HG03520 (cell line): Measurements from ENCODE around the gene KLHL42.
"Not testable (repeated sequence)": the region's sequence is repeated elsewhere in the genome, so short reads cannot be mapped to it uniquely, and the experiment has no call there.

ENCODE experiments used
- ATAC-seq: cut with Tn5 transposase; IDR thresholded peaks from one replicate; pipeline ENCODE4 v1.9.1; 2021; ENCODE audit warnings: mild to moderate bottlenecking, moderate library complexity; ENCODE audit not compliant: unreplicated experiment

KLHL42 gene

DNA sequence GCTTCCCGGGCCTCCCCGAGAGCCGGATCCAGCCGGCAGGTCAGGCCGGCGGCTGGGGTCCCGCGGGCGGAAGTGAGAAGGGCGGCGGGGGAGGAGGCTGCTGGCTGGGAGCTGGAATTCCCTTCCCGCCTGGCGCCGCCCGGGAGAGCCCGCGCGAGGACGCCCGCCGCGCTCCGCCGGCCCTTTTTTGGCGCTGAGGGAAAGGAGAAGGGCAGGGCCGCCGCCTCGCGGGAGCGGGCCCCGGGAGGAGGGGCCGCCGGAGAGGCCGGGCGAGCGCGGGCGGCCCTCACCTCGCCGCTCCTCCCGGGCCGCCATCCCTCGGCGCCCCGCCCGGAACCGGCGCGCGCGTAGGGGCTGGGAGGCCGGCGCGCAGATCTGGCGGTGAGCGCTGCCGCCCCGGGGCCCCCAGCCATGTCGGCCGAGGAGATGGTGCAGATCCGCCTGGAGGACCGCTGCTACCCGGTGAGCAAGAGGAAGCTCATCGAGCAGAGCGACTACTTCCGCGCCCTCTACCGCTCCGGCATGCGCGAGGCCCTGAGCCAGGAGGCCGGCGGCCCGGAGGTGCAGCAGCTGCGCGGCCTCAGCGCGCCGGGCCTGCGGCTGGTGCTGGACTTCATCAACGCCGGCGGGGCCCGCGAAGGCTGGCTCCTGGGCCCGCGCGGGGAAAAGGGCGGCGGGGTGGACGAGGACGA lies at the start of gene KLHL42, which contains the start of gene MANSC4:
Gene KLHL42, plus strand, starts transcription at position 314 of the 692 bp plus-strand sequence. Its CDS starts 98 bp downstream, at position 412.
Gene MANSC4, minus strand, starts transcription at position 317 of the 692 bp plus-strand sequence. CDS start 8,960 bp downstream, outside the sequence.
- peak; percentile 76 for ATAC-seq

DNA sequence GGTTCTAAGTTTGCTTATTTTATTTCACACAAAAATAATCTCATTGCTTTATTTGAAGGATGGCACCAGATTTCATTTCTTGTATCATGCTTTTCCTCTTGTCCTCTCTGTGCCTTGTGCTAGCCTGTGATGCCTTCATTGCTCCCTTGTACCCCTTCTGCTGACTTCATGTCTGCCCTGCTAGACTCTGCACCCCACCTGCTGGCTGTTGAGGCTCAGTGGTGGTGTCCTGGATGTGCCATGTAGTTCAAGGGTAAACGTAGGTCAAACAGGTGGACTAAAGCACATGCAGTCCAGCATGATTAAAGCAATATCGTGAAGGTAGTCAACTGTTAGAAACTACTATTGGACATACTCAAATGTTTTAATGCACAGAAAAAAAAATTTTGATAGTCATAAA lies 47.8 kb upstream of the KLHL42 start:
- no peak for ATAC-seq

GRCh38 chr12:27733052-27733656 lies 46.9 kb upstream of the KLHL42 start:
- ATAC-seq, result no peak

DNA sequence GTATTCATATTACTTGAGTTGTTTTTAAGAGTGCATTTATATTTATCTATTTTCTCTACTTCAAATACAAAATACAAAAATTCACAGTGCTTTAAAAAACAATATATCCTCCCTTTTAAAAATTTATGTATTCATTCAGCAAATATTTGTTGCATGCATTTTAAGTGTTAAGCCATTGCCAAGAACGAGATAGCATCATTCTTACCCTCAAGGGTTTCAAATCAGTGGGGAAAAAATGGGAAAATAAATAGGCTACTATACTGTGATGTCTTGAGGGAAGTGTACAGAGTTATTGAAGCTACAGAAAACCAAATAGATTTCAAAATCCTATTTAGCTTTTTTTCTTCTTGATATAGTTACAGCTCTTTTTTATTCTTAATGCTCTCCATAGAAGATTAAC lies 46.2 kb upstream of the KLHL42 start:
- ATAC-seq, result no peak

GRCh38 chr12:27734321-27734720 lies 45.7 kb upstream of the KLHL42 start:
- ATAC-seq, result not testable (repeated sequence)

DNA sequence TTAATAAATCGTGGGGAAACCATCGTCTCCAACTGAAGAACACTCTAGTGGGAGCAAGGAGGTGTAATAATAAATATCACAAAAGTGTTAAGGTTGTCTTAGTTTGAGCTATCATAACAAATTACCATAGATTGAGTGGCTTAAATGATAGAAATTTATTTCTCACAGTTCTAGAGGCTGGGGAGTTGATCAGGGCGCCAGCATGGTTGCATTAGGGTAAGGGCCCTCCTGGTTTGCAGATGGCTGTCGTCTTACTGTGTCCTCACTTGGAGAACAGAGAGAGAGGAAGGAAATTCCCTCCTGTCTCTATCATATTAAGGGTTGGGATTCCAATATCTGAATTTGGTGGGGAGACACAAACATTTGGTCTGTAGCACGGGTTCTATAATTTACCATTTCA lies 36.4 kb upstream of the KLHL42 start:
- no peak for ATAC-seq

DNA sequence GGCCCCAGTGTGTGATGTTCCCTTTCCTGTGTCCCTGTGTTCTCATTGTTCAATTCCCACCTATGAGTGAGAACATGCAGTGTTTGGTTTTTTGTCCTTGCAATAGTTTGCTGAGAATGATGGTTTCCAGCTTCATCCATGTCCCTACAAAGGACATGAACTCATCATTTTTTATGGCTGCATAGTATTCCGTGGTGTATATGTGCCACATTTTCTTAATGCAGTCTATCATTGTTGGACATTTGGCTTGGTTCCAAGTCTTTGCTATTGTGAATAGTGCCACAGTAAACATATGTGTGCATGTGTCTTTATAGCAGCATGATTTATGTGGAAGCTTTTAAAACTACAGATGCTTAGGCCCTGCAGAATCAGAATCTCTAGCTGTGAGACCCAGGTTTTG lies 34.3 kb upstream of the KLHL42 start:
- not testable (repeated sequence) for ATAC-seq

- no peak for ATAC-seq
Observed at GRCh38 chr12:27747111-27747820, 32.8 kb upstream of the KLHL42 start.

- no peak for ATAC-seq
Observed at GRCh38 chr12:27751386-27752047, 28.5 kb upstream of the KLHL42 start.

DNA sequence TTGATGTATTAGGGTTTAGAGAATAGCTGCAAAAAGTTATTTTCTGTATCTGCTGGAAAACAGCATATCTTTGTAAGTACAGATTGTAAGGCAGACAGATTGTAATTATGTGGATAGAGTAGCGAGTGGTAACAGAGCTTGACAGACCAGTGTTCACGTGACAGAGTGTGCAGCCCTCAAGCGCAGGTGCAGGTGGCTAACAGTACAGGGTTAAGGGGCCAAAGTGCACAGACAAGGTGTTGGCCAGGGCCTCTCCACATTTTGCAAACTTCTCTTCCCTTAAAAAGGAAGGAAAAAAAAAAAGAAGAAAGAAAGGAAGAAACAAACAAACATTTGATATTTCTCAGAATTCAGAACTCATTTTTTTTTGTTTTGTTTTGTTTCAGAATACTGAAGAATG lies 25.2 kb upstream of the KLHL42 start:
- no peak for ATAC-seq

DNA sequence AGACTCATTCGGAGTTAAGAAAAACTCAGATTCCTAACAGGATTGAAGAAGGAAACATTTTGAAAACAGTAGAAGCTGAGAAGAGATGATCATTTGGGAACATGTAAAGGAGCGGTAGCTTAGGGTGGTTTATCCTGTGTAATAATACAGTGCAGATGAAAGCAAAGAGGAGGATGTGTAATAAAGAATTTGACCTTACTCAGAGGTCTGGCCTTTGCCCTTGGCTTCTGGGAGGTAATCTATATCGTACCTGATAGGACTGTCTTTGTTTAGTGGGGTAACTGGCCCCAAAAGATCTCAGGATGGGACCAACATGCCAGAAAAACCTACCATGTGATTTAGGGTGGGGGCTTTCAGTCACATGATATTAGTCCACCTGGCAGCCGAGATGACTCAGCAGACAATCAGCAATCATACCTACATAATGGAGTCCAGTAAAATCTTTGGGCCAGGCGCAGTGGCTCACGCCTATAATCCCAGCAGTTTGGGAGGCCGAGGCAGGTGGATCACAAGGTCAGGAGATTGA lies 23.3 kb upstream of the KLHL42 start:
- no peak for ATAC-seq

DNA sequence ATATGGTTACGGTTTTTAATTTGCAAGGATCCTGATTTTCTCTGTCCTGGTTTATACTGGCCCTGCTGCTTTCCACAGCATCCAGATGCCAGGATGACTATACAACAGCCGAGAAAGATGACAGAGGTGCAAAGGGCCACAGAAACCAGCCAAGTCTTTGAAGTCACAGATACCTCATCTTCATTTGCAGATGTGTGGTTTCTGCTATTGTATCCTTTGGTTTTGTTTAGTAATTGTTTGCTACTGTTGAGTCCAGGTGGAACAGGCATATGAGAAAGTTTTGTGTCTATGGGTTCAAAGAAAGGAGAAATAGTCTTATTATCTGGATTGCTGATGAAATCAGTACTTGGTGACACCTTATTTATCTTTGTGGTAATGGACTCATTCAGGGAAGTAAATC lies 17.3 kb upstream of the KLHL42 start:
- no peak for ATAC-seq

DNA sequence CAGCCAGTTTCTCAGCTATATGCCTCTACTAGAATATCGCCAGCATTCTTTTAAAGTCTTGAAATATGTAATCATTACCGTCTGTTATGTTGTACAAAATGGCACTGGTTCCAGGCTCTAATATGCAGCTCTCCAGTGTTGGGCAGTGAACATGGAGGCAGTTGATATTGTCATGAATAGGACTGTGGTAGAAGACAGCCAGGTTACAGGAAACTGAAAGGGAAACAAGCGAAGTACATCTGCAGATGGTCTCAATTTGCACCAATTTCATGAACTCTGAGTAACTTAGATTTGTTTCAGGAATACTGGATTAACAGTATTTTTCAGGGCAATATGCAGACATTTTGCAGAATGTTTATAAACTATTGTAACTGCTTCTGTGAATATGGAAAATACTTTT lies 13.4 kb upstream of the KLHL42 start:
- no peak for ATAC-seq

- ATAC-seq, result no peak
Observed at GRCh38 chr12:27769142-27769673, 10.8 kb upstream of the KLHL42 start.

DNA sequence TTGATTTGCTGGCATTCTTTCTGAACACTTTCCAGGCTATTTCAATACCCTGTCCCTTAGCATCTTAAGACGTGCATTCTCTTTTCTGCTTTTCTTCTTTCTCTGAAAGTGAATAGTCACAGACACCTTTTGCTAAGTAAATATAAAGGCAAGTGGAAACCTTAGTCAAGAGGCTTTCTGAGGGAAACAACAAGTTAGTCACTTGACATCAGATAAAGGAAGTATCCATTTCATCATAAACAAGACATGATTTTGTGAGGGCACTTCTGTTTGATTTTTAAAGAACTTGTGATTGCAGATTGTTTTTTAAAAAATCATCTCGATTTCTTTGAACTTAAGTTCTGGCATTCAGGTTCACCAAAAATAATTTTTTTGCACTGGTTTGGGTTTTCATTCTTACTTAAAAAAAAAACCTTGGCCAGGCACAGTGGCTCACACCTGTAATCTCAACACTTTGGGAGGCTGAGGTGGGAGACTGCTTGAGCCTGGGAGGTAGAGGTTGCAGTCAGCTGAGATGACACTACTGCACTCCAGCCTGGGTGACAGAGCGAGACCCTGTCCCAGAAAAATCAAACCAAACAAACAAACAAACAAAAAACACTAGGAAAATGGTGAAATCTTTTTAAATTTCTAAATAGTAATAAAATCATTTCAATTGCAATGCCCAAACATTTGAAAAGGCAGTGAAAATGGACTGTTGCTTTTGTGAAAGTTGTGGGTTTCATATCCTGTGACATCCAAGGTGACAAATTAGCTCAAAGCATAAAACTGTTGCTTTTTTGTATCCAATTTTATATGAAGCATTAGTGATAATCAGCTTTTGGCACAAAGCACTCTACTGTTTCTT lies 8.3 kb upstream of the KLHL42 start:
- no peak for ATAC-seq

DNA sequence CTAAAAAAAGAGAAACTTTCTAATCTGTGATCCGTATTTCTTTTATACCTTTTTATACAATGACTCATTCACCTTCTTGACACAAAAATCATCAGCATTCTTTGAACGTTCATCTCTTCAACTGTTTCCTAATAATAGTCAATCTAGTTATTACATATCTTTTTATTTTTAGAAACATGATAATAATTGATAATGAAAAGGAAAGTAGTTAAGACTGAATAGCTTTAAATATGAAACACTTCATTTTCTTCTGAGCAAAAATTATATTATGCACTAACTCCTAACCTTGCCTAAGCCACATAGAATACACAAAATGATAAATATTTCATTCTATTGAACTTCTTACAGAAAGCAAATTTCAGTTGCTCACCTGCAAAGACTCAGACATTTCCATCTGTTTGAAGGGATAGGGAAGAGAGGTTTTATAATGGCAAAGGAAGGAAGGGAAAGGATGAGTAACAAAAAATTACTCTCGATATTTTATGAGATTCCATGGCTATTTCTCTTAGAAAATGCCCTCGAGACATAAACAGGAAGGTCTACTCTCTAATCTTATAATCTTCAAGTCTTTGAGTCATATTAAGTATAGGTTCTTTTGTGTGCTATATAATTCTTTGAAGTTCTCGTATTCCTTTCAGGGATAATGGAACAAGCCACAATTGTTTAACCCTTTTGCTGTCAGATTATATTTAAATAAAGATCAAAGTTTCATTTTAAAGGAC lies 7.5 kb upstream of the KLHL42 start:
- ATAC-seq, result no peak

DNA sequence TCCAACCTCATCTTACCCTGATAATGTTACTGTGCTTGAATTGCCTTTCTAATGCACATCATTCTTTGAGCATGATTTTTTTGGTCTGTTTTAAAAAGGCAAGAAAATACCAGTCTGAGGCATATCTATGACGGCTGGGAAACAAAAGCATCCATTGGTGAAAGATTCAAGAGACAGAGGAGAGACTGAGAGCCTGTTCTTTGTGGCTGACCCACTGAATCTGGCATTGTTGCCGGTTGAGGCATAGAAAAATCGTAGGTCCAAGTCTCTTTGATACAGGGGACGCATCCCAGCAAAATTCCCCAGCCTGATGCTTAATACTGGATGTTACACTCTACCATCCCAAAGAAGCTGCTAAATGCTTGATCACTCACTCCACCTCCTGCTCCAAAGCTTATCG lies 2.9 kb upstream of the KLHL42 start:
- ATAC-seq, result no peak

GRCh38 chr12:27778206-27778605 lies 1.8 kb upstream of the KLHL42 start:
- ATAC-seq, result no peak

DNA sequence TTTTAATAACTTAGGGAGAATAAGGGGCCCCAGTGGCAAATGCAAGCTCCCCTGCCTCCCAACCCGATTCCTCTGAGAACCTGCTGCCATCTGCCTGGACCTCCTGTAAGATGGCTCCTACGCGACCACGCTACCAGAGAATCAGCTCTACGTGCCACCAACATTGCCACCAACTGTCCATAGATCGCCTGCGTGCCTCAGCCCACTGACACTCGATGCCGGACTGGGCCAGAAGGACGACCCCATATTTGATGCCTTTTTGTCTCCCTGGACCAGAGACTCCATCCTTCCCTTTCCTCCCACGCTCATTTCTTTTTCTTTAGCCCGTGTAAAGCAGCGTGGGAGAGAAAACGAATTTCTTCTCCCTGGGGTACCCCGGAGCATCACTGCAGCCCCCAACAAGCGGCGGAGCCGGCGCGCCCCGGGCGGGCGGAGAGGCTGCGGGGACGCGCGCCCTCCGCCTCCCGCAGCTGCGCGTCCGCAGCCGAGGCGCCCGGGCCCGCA lies 565 bp upstream of the KLHL42 start:
- peak; percentile 40 for ATAC-seq
